IMR-90 (cell line): ENCODE data around the gene PTGR2.

Experiments used
- MAZ ChIP-seq: IDR thresholded peaks from 2 replicates; pipeline ENCODE4 v1.6.1; 2012; ENCODE audit warnings: low read depth, mild to moderate bottlenecking, low read length, improper control_type of control experiment, moderate library complexity, borderline replicate concordance
- MXI1 ChIP-seq: IDR thresholded peaks from 2 replicates; pipeline ENCODE4 v1.6.1; 2012; ENCODE audit warnings: low read depth, mild to moderate bottlenecking, low read length, moderate library complexity, borderline replicate concordance
- POLR2A ChIP-seq: IDR thresholded peaks from 2 replicates; pipeline ENCODE4 v1.6.1; 2012; ENCODE audit warnings: mild to moderate bottlenecking, low read depth, low read length
- RFX5 ChIP-seq: IDR thresholded peaks from 2 replicates; pipeline ENCODE4 v1.8.0; 2012; ENCODE audit warnings: low read depth, mild to moderate bottlenecking, low read length, moderate library complexity
- TF ChIP-seq, protein P1 (sequence below): conservative IDR thresholded peaks from 2 replicates; pipeline ENCODE4 v1.5.1; 2012; ENCODE audit warnings: mild to moderate bottlenecking, low read depth, low read length, improper control_type of control experiment

DNA sequence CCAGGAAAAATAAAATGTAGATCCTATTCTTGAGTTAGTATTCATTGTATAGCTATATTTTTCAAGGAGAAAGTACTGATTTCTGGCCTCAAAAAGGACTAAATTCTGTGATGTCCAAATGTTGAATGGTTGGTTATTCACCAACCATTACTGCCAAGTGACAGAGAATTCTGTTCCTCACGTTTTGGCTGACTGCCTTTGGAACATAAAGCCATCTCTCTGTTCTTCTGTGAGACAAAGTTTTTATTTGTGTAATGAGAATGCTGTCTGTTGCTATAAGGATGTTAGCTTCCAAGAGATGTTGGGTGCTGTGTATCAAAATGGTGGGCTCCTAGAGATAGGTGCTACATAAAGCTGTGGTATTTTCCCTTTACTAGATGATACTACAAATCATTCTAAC, 44.3 kb downstream of the PTGR2 start:
- TF ChIP-seq, protein P1, sequence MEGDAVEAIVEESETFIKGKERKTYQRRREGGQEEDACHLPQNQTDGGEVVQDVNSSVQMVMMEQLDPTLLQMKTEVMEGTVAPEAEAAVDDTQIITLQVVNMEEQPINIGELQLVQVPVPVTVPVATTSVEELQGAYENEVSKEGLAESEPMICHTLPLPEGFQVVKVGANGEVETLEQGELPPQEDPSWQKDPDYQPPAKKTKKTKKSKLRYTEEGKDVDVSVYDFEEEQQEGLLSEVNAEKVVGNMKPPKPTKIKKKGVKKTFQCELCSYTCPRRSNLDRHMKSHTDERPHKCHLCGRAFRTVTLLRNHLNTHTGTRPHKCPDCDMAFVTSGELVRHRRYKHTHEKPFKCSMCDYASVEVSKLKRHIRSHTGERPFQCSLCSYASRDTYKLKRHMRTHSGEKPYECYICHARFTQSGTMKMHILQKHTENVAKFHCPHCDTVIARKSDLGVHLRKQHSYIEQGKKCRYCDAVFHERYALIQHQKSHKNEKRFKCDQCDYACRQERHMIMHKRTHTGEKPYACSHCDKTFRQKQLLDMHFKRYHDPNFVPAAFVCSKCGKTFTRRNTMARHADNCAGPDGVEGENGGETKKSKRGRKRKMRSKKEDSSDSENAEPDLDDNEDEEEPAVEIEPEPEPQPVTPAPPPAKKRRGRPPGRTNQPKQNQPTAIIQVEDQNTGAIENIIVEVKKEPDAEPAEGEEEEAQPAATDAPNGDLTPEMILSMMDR: no peak
- TF ChIP-seq POLR2A (no peak), RFX5 (no peak), MAZ (no peak), MXI1 (no peak)
